ENCODE results near the gene TP73.

The TP73 gene

GRCh38 chr1:3632716-3633343 lies 19.5 kb upstream of the TP73 start:
- H3K4me3 ChIP-seq (IDR thresholded peaks at IDR 0.05; ENCODE audit: insufficient read depth, low read depth, low read length) = no peak overlapping the region
- H4K20me1 ChIP-seq (ENCODE audit: insufficient read depth) = no peaks in the 10 kb centered on the region
- no peaks in the 10 kb centered on the region for H3K36me3 ChIP-seq (ENCODE audit: insufficient read depth)
- no peaks in the 10 kb centered on the region for H3K27me3 ChIP-seq (ENCODE audit: insufficient read depth, low read depth)
- no peak overlapping the region for H3K4me2 ChIP-seq
- TF ChIP-seq CTCF (conservative IDR thresholded peaks at IDR 0.05; ENCODE audit: low read depth, low read length) = no peak
- no peaks in the 10 kb centered on the region for H3K4me1 ChIP-seq (ENCODE audit: low read depth, poor library complexity, severe bottlenecking)
- no peak overlapping the region for H3K27ac ChIP-seq
- H3K79me2 ChIP-seq (ENCODE audit: insufficient read depth, low read depth) = no peaks in the 10 kb centered on the region
- no peak overlapping the region for H3K9ac ChIP-seq
- no peak overlapping the region for H2AFZ ChIP-seq (ENCODE audit: low read depth)

- Histone ChIP-seq H3K36me3 (ENCODE audit: insufficient read depth) (no peaks in the 10 kb centered on the region), H3K4me1 (ENCODE audit: low read depth, poor library complexity, severe bottlenecking) (no peaks in the 10 kb centered on the region), H3K27ac (no peak overlapping the region), H3K4me3 (IDR thresholded peaks at IDR 0.05; ENCODE audit: insufficient read depth, low read depth, low read length) (no peak overlapping the region), H3K27me3 (ENCODE audit: insufficient read depth, low read depth) (no peaks in the 10 kb centered on the region), H2AFZ (ENCODE audit: low read depth) (no peak overlapping the region), H3K4me2 (no peak overlapping the region), H3K9ac (no peak overlapping the region), H3K79me2 (ENCODE audit: insufficient read depth, low read depth) (no peaks in the 10 kb centered on the region), H4K20me1 (ENCODE audit: insufficient read depth) (no peaks in the 10 kb centered on the region)
- no peak for TF ChIP-seq CTCF (conservative IDR thresholded peaks at IDR 0.05; ENCODE audit: low read depth, low read length)
These were observed 18.8 kb upstream of the TP73 start for GRCh38 chr1:3633344-3634058.

GRCh38 chr1:3634059-3634800 lies 18.1 kb upstream of the TP73 start:
- Histone ChIP-seq H2AFZ (ENCODE audit: low read depth) (no peak overlapping the region), H3K4me1 (ENCODE audit: low read depth, poor library complexity, severe bottlenecking) (no peaks in the 10 kb centered on the region), H3K9ac (no peak overlapping the region), H3K36me3 (ENCODE audit: insufficient read depth) (no peaks in the 10 kb centered on the region), H3K27me3 (ENCODE audit: insufficient read depth, low read depth) (no peaks in the 10 kb centered on the region), H3K79me2 (ENCODE audit: insufficient read depth, low read depth) (no peaks in the 10 kb centered on the region), H3K4me3 (IDR thresholded peaks at IDR 0.05; ENCODE audit: insufficient read depth, low read depth, low read length) (no peak overlapping the region), H3K27ac (no peak overlapping the region), H4K20me1 (ENCODE audit: insufficient read depth) (no peaks in the 10 kb centered on the region), H3K4me2 (no peak overlapping the region)
- TF ChIP-seq CTCF (conservative IDR thresholded peaks at IDR 0.05; ENCODE audit: low read depth, low read length) = no peak

GRCh38 chr1:3636080-3636479 lies 16.2 kb upstream of the TP73 start:
- Histone ChIP-seq H3K27me3 (ENCODE audit: insufficient read depth, low read depth) (no peaks in the 10 kb centered on the region), H3K4me3 (IDR thresholded peaks at IDR 0.05; ENCODE audit: insufficient read depth, low read depth, low read length) (no peak overlapping the region), H3K4me2 (no peak overlapping the region), H3K4me1 (ENCODE audit: low read depth, poor library complexity, severe bottlenecking) (no peaks in the 10 kb centered on the region), H3K36me3 (ENCODE audit: insufficient read depth) (no peaks in the 10 kb centered on the region), H3K9ac (no peak overlapping the region), H2AFZ (ENCODE audit: low read depth) (no peak overlapping the region), H3K27ac (no peak overlapping the region), H3K79me2 (ENCODE audit: insufficient read depth, low read depth) (no peaks in the 10 kb centered on the region), H4K20me1 (ENCODE audit: insufficient read depth) (no peaks in the 10 kb centered on the region)
- TF ChIP-seq CTCF (conservative IDR thresholded peaks at IDR 0.05; ENCODE audit: low read depth, low read length) = no peak

Measured in KMS-11 (cell line).